ENCODE data around the gene ATRN.

The ATRN gene

DNA sequence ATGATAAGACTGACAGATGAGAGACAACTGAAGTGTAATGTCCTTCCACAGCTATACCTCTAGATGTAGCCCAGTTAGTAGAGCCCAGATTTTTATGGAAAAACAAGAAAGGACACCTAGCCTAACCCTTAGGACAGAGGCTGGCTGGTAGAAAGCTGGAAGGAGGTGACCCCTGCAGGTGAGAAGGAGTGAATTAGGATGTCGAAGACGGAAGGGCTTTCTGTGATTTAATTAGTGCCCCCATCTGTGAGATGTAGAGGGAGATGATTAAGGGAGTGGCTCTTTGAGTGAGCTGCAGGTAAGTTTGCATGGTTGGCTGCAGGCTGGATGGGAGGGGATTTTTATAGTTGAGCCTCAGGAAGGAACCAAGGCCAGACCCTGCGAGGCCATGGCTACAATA lies 109.6 kb downstream of the ATRN start:
- no peaks in the 10 kb centered on the region for H3K79me2 ChIP-seq (ENCODE audit: insufficient read depth, low read length)
- H2AFZ ChIP-seq (ENCODE audit: low read depth, low read length), result no peak overlapping the region
- DNase-seq (no peak), ATAC-seq (ENCODE audit: insufficient read depth, low read depth) (no peak)
- H3K36me3 ChIP-seq (ENCODE audit: insufficient read depth, low read length), result peaks cover 19% of the 10 kb centered on the region; the same call in 1 of the 2 replicates
- no peaks in the 10 kb centered on the region for H3K27me3 ChIP-seq (ENCODE audit: insufficient read depth, low read length, poor library complexity)
- H3K27ac ChIP-seq (ENCODE audit: low read length), result no peak overlapping the region
- TF ChIP-seq, protein P1, sequence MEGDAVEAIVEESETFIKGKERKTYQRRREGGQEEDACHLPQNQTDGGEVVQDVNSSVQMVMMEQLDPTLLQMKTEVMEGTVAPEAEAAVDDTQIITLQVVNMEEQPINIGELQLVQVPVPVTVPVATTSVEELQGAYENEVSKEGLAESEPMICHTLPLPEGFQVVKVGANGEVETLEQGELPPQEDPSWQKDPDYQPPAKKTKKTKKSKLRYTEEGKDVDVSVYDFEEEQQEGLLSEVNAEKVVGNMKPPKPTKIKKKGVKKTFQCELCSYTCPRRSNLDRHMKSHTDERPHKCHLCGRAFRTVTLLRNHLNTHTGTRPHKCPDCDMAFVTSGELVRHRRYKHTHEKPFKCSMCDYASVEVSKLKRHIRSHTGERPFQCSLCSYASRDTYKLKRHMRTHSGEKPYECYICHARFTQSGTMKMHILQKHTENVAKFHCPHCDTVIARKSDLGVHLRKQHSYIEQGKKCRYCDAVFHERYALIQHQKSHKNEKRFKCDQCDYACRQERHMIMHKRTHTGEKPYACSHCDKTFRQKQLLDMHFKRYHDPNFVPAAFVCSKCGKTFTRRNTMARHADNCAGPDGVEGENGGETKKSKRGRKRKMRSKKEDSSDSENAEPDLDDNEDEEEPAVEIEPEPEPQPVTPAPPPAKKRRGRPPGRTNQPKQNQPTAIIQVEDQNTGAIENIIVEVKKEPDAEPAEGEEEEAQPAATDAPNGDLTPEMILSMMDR (IDR thresholded peaks at IDR 0.05; ENCODE audit: borderline replicate concordance, extremely low read depth, low read length, poor library complexity, severe bottlenecking), result no peak
- no peak for TF ChIP-seq EZH2 (IDR thresholded peaks at IDR 0.05; ENCODE audit: borderline replicate concordance, low read depth, low read length, severe bottlenecking)
- no peak overlapping the region for H3K4me3 ChIP-seq (ENCODE audit: low read depth in 1 of 2, low read length in 2 of 2)
- H3K9me3 ChIP-seq (ENCODE audit: insufficient read depth, low read length, severe bottlenecking), result no peaks in the 10 kb centered on the region
- no peaks in the 10 kb centered on the region for H4K20me1 ChIP-seq (ENCODE audit: insufficient read depth, low read length)
- H3K9ac ChIP-seq (ENCODE audit: low read depth, low read length), result no peak overlapping the region
- H3K4me2 ChIP-seq (ENCODE audit: insufficient read depth, low read length), result no peak overlapping the region
- H3K4me1 ChIP-seq (ENCODE audit: insufficient read depth, low read length), result no peaks in the 10 kb centered on the region

DNA sequence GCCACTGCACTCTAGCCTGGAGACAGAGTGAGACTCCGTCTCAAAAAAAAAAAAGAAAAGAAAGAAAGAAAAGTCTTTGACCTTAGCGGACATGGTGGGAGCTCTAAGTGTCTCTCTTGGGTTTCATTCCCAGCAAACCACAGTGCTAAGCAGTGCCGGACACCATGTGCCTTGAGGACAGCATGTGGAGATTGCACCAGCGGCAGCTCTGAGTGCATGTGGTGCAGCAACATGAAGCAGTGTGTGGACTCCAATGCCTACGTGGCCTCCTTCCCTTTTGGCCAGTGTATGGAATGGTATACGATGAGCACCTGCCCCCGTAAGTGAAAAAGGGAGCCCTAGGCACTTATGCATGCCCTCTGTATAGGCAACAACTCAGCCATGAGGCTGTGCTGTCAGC lies 112.9 kb downstream of the ATRN start:
- Histone ChIP-seq H3K9me3 (ENCODE audit: insufficient read depth, low read length, severe bottlenecking) (no peaks in the 10 kb centered on the region), H3K4me2 (ENCODE audit: insufficient read depth, low read length) (no peak overlapping the region), H3K79me2 (ENCODE audit: insufficient read depth, low read length) (no peaks in the 10 kb centered on the region), H3K36me3 (ENCODE audit: insufficient read depth, low read length) (peaks cover 14% of the 10 kb centered on the region; the same call in 1 of the 2 replicates), H3K4me3 (ENCODE audit: low read depth in 1 of 2, low read length in 2 of 2) (no peak overlapping the region), H3K27me3 (ENCODE audit: insufficient read depth, low read length, poor library complexity) (no peaks in the 10 kb centered on the region), H3K9ac (ENCODE audit: low read depth, low read length) (no peak overlapping the region), H4K20me1 (ENCODE audit: insufficient read depth, low read length) (no peaks in the 10 kb centered on the region), H2AFZ (ENCODE audit: low read depth, low read length) (no peak overlapping the region), H3K4me1 (ENCODE audit: insufficient read depth, low read length) (no peaks in the 10 kb centered on the region), H3K27ac (ENCODE audit: low read length) (no peak overlapping the region)
- TF ChIP-seq EZH2 (IDR thresholded peaks at IDR 0.05; ENCODE audit: borderline replicate concordance, low read depth, low read length, severe bottlenecking), result no peak
- TF ChIP-seq, protein P1 (IDR thresholded peaks at IDR 0.05; ENCODE audit: borderline replicate concordance, extremely low read depth, low read length, poor library complexity, severe bottlenecking), result no peak
- ATAC-seq (ENCODE audit: insufficient read depth, low read depth) (no peak), DNase-seq (no peak)

DNA sequence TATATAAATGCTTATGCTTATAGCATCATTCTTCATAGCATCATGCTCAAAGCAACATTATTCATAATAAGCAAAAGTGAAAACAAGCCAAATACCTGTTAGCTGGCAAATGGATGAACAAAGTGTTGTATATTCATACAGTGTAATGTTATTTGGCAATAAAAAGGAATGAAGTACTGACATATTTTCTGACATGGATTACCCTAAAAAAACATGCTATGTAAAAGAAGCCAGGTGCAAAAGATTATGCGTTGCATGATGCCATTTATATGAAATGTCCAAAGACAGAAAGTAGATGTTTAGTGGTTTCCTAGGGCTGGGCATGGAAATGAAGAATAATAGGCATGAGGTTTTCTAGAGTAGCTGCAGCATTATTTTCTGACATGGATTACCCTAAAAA lies 115.3 kb downstream of the ATRN start:
- Histone ChIP-seq H3K9me3 (ENCODE audit: insufficient read depth, low read length, severe bottlenecking) (no peaks in the 10 kb centered on the region), H2AFZ (ENCODE audit: low read depth, low read length) (no peak overlapping the region), H3K4me1 (ENCODE audit: insufficient read depth, low read length) (no peaks in the 10 kb centered on the region), H3K27ac (ENCODE audit: low read length) (no peak overlapping the region), H3K9ac (ENCODE audit: low read depth, low read length) (no peak overlapping the region), H3K4me2 (ENCODE audit: insufficient read depth, low read length) (no peak overlapping the region), H3K79me2 (ENCODE audit: insufficient read depth, low read length) (no peaks in the 10 kb centered on the region), H4K20me1 (ENCODE audit: insufficient read depth, low read length) (no peaks in the 10 kb centered on the region), H3K36me3 (ENCODE audit: insufficient read depth, low read length) (peaks cover 15% of the 10 kb centered on the region; the same call in 1 of the 2 replicates), H3K4me3 (ENCODE audit: low read depth in 1 of 2, low read length in 2 of 2) (no peak overlapping the region), H3K27me3 (ENCODE audit: insufficient read depth, low read length, poor library complexity) (no peaks in the 10 kb centered on the region)
- TF ChIP-seq, protein P1 (IDR thresholded peaks at IDR 0.05; ENCODE audit: borderline replicate concordance, extremely low read depth, low read length, poor library complexity, severe bottlenecking), result no peak
- TF ChIP-seq EZH2 (IDR thresholded peaks at IDR 0.05; ENCODE audit: borderline replicate concordance, low read depth, low read length, severe bottlenecking), result no peak
- DNase-seq (no peak), ATAC-seq (ENCODE audit: insufficient read depth, low read depth) (no peak)

DNA sequence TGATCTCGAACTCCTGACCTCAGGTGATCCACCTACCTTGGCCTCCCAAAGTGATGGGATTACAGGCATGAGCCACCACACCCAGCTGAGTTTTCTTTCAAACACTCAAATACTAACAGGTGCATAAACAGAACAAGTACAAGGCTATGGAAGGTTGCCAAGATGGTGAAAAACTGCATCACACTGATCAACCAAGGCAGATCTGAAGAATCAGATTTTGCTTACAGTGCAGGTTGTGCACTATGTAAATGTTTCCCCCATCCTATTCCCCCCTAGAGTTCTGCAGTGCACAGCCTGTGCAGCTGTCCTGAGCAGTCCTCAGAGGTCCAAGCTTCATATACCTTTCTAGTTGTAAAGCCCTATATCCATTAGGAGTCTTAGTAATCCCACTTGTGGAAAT lies 119.3 kb downstream of the ATRN start:
- no peaks in the 10 kb centered on the region for H4K20me1 ChIP-seq (ENCODE audit: insufficient read depth, low read length)

More for the DNA sequence above, 119.3 kb downstream of the ATRN start:
- Histone ChIP-seq H3K79me2 (ENCODE audit: insufficient read depth, low read length) (no peaks in the 10 kb centered on the region), H2AFZ (ENCODE audit: low read depth, low read length) (no peak overlapping the region), H3K4me1 (ENCODE audit: insufficient read depth, low read length) (no peaks in the 10 kb centered on the region), H3K9me3 (ENCODE audit: insufficient read depth, low read length, severe bottlenecking) (no peaks in the 10 kb centered on the region), H3K27me3 (ENCODE audit: insufficient read depth, low read length, poor library complexity) (no peaks in the 10 kb centered on the region), H3K9ac (ENCODE audit: low read depth, low read length) (no peak overlapping the region), H3K4me3 (ENCODE audit: low read depth in 1 of 2, low read length in 2 of 2) (no peak overlapping the region), H3K4me2 (ENCODE audit: insufficient read depth, low read length) (no peak overlapping the region), H3K36me3 (ENCODE audit: insufficient read depth, low read length) (peaks cover 13% of the 10 kb centered on the region; the same call in 1 of the 2 replicates), H3K27ac (ENCODE audit: low read length) (no peak overlapping the region)
- DNase-seq (no peak), ATAC-seq (ENCODE audit: insufficient read depth, low read depth) (no peak)
- TF ChIP-seq, protein P1 (IDR thresholded peaks at IDR 0.05; ENCODE audit: borderline replicate concordance, extremely low read depth, low read length, poor library complexity, severe bottlenecking), result no peak
- no peak for TF ChIP-seq EZH2 (IDR thresholded peaks at IDR 0.05; ENCODE audit: borderline replicate concordance, low read depth, low read length, severe bottlenecking)
